DOHH2 (cell line): ENCODE results near the gene NFIB.

ENCODE experiments used
- H3F3A ChIP-seq: fragments of 200-600 bp; sonication (generic), shearing (Covaris generic); 2 replicates; pipeline ENCODE4 v1.6.0; 2016; ENCODE audit warnings: antibody characterized with exemption, mild to moderate bottlenecking; ENCODE audit not compliant: control insufficient read depth, insufficient read depth
- H3K27ac ChIP-seq: fragments of 200-600 bp; sonication (generic); 2 replicates; pipeline ENCODE4 v1.5.1; 2014; ENCODE audit warnings: low read depth, mild to moderate bottlenecking, low read length, moderate library complexity
- H3K27me3 ChIP-seq: fragments of 200-600 bp; sonication (generic); 2 replicates; pipeline ENCODE4 v1.6.1; 2014; ENCODE audit warnings: mild to moderate bottlenecking, low read length, mixed read lengths; ENCODE audit not compliant: control insufficient read depth
- H3K36me3 ChIP-seq: fragments of 200-600 bp; sonication (generic); 2 replicates; pipeline ENCODE4 v1.6.1; 2014; ENCODE audit warnings: mild to moderate bottlenecking, low read length, moderate library complexity, mixed read lengths; ENCODE audit not compliant: control insufficient read depth
- H3K4me1 ChIP-seq: fragments of 200-600 bp; sonication (generic); 2 replicates; pipeline ENCODE4 v1.6.1; 2014; ENCODE audit warnings: mild to moderate bottlenecking, low read length, mixed read lengths; ENCODE audit not compliant: control insufficient read depth
- H3K4me2 ChIP-seq: fragments of 200-600 bp; sonication (generic); 2 replicates; pipeline ENCODE4 v1.6.0; 2014; ENCODE audit warnings: mild to moderate bottlenecking, low read length, moderate library complexity
- H3K4me3 ChIP-seq: fragments of 200-600 bp; sonication (generic); 2 replicates; pipeline ENCODE4 v1.5.1; 2014; ENCODE audit warnings: mild to moderate bottlenecking, low read length, mixed read lengths
- H3K79me2 ChIP-seq: fragments of 200-600 bp; sonication (generic); 2 replicates; pipeline ENCODE4 v1.6.1; 2014; ENCODE audit warnings: mild to moderate bottlenecking, low read length, mixed read lengths; ENCODE audit not compliant: control insufficient read depth
- H3K9me2 ChIP-seq: fragments of 200-600 bp; sonication (generic); replicated peaks from 2 replicates; pipeline ENCODE4 v1.6.1; 2014; ENCODE audit warnings: mild to moderate bottlenecking, low read length, mixed read lengths; ENCODE audit not compliant: control insufficient read depth
- H3K9me3 ChIP-seq: fragments of 200-600 bp; sonication (generic); 2 replicates; pipeline ENCODE4 v1.6.1; 2014; ENCODE audit warnings: antibody characterized with exemption, low read length, mixed read lengths; ENCODE audit not compliant: control insufficient read depth, insufficient read depth
- H4K20me1 ChIP-seq: fragments of 200-600 bp; sonication (generic); 2 replicates; pipeline ENCODE4 v1.6.0; 2014; ENCODE audit warnings: low read depth, mild to moderate bottlenecking, antibody characterized with exemption, low read length, moderate library complexity; ENCODE audit not compliant: control insufficient read depth, insufficient read depth
- EZH2phosphoT487 ChIP-seq: fragments of 200-600 bp; sonication (generic); IDR thresholded peaks from 2 replicates; pipeline ENCODE4 v1.6.1; 2017; ENCODE audit warnings: borderline replicate concordance, mild to moderate bottlenecking, antibody characterized with exemption, low read length, moderate library complexity, mixed read lengths
- TF ChIP-seq, protein P1 (sequence below): fragments of 200-600 bp; sonication (generic); IDR thresholded peaks from one replicate; pipeline ENCODE4 v1.5.1; 2014; ENCODE audit warnings: antibody characterized with exemption, mild to moderate bottlenecking, low read depth, low read length; ENCODE audit not compliant: poor library complexity, severe bottlenecking

The NFIB gene

DNA sequence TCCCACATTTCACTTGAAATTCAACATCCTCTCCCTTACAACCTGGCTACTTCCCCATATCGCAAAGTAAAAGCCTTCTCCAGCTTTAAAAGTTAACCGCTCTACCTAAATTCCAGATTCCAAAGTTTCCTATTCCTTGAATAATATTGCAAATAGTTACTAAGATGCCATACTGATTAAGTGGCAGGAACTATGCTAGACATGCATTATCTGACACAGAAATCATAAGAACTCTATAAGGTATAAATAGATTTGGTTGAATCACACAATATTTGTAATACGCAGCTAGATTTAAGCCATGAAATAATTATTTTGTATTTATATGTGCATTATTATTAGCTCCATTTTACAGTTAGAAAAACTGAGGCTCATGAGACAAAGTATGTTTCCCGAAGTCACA lies 92.8 kb downstream of the NFIB start:
- TF ChIP-seq, protein P1, sequence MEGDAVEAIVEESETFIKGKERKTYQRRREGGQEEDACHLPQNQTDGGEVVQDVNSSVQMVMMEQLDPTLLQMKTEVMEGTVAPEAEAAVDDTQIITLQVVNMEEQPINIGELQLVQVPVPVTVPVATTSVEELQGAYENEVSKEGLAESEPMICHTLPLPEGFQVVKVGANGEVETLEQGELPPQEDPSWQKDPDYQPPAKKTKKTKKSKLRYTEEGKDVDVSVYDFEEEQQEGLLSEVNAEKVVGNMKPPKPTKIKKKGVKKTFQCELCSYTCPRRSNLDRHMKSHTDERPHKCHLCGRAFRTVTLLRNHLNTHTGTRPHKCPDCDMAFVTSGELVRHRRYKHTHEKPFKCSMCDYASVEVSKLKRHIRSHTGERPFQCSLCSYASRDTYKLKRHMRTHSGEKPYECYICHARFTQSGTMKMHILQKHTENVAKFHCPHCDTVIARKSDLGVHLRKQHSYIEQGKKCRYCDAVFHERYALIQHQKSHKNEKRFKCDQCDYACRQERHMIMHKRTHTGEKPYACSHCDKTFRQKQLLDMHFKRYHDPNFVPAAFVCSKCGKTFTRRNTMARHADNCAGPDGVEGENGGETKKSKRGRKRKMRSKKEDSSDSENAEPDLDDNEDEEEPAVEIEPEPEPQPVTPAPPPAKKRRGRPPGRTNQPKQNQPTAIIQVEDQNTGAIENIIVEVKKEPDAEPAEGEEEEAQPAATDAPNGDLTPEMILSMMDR: no peak
- no peak for TF ChIP-seq EZH2phosphoT487
- no peaks in the 10 kb centered on the region for H3K4me1 ChIP-seq
- H3K27me3 ChIP-seq: no peaks in the 10 kb centered on the region
- H3K36me3 ChIP-seq: no peaks in the 10 kb centered on the region
- no peaks in the 10 kb centered on the region for H4K20me1 ChIP-seq
- no peaks in the 10 kb centered on the region for H3K79me2 ChIP-seq
- no peaks in the 10 kb centered on the region for H3K9me2 ChIP-seq
- no peak overlapping the region for H3K4me2 ChIP-seq
- no peak overlapping the region for H3K27ac ChIP-seq
- no peak overlapping the region for H3K4me3 ChIP-seq
- no peaks in the 10 kb centered on the region for H3K9me3 ChIP-seq
- H3F3A ChIP-seq: no peaks in the 10 kb centered on the region

DNA sequence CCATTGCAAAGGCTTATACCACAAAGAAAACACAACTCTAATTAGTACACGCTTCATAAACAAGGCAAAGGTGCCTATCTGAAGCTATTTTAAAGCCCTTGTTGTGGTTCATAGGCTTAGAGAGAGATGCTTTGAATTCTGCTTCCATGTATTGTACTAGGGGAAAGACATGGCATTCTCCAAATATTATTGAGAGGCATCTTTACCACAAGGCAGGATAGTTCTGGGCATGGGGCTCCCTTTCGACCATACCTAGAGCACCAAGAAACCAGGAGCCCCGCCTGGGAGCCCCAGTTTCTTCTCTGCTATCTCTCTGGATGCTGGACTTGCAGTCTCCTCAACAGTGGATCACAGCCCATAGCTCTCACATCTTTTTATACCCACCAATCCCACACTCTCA lies 93.7 kb downstream of the NFIB start:
- Histone ChIP-seq H3K79me2 (no peaks in the 10 kb centered on the region), H3K4me1 (no peaks in the 10 kb centered on the region), H3K9me3 (no peaks in the 10 kb centered on the region), H3K4me3 (no peak overlapping the region), H3F3A (no peaks in the 10 kb centered on the region), H4K20me1 (no peaks in the 10 kb centered on the region), H3K4me2 (no peak overlapping the region), H3K9me2 (no peaks in the 10 kb centered on the region), H3K27ac (no peak overlapping the region), H3K27me3 (no peaks in the 10 kb centered on the region), H3K36me3 (no peaks in the 10 kb centered on the region)
- TF ChIP-seq, protein P1: no peak
- TF ChIP-seq EZH2phosphoT487: no peak

DNA sequence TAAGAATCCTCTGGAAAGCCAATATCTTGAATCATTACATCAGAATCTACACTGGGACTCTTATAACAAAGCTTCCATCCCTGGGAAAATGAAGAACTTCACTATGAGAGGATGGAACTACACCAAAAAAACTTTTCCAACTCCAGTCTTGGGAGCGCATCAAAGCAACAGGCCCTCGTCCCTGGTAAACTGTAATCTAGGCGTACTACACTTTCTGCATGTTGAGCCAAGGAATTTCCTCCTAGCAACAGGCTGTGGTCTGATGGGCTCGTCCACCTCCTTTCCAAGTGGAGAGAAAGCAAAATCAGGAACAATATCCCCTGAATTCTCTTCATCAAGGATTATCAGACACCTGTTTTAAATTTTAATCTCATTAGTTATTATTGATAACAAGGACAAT lies 94.1 kb downstream of the NFIB start:
- no peaks in the 10 kb centered on the region for H3K79me2 ChIP-seq
- H3K9me3 ChIP-seq: no peaks in the 10 kb centered on the region
- no peak overlapping the region for H3K27ac ChIP-seq
- H3K27me3 ChIP-seq: no peaks in the 10 kb centered on the region
- no peaks in the 10 kb centered on the region for H3F3A ChIP-seq
- H3K36me3 ChIP-seq: no peaks in the 10 kb centered on the region
- H3K9me2 ChIP-seq: no peaks in the 10 kb centered on the region
- no peak overlapping the region for H3K4me2 ChIP-seq
- TF ChIP-seq, protein P1: no peak
- TF ChIP-seq EZH2phosphoT487: no peak
- H4K20me1 ChIP-seq: no peaks in the 10 kb centered on the region
- no peak overlapping the region for H3K4me3 ChIP-seq
- H3K4me1 ChIP-seq: no peaks in the 10 kb centered on the region

DNA sequence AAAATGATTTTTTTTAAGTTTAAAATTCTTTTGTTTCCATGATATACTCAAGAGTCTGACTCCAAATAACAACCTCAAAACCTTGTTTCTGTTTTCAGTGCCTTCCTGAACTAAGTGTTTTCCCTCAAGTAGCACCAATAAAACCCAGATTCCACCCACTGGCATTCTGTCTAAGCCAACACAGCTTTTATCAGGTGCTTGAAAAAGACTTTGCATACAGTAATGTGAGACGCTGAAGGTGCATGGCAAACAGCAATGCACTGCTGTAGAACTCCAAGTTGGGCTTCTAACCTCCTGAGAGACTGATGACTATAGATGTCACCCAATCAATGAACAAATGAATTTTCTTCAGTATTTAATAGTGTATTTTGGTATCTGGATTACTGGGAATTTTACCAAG lies 95.7 kb downstream of the NFIB start:
- H3K9me2 ChIP-seq: no peaks in the 10 kb centered on the region
- H3K27me3 ChIP-seq: no peaks in the 10 kb centered on the region
- no peaks in the 10 kb centered on the region for H3K4me1 ChIP-seq
- H3K79me2 ChIP-seq: no peaks in the 10 kb centered on the region
- TF ChIP-seq, protein P1: no peak
- no peak for TF ChIP-seq EZH2phosphoT487
- no peaks in the 10 kb centered on the region for H3K9me3 ChIP-seq
- no peak overlapping the region for H3K4me3 ChIP-seq
- H4K20me1 ChIP-seq: no peaks in the 10 kb centered on the region
- H3K4me2 ChIP-seq: no peak overlapping the region
- H3K27ac ChIP-seq: no peak overlapping the region
- no peaks in the 10 kb centered on the region for H3F3A ChIP-seq
- no peaks in the 10 kb centered on the region for H3K36me3 ChIP-seq
